ENCODE measurements around the gene ATP6V1G1.

DNA sequence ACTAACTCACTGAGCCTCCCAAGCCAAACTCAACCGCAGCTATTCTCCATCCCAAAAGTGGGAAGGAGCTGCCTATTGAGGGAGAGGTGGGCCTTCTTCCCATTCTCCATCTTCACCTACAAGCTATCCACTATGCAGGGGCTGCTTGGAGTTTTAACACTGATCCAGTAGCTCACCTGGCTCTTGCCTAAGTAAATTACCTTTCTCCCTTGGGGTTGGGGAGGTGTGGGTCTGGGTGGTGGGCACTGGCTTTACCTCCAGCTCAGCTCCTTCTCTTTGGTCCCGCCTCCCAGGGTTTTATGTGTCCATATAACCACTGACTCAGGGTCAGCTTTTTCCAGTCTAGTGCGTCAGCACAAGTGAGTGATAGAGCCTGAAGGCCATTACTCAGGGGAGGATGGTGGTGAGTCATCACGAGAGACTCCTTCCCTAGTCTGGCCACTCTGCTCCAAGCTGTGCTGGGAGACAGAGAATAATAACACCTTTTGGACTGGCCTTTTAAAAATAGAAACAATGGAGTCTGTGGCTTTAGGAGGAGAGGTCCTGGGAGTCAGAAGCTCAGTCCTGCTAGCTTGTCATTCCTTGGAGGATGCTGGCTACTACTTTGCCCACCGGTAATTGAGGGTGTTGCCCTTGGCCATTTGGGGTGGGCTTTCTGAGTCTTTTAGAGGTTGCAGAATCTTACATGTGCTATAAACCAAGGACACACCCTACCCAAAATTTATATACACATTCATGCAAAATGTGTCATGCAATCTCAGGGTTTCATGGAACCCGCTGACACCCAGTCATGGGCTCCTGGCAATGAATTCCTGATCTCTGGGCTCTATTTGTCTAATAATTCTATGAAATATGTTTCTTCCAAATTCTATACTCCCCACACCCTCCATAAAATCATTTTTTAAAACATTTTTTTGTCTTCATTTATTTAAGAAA, 35.6 kb upstream of the ATP6V1G1 start:
- TF ChIP-seq EZH2 (IDR thresholded peaks at IDR 0.05; ENCODE audit: borderline replicate concordance) (no peak), CTCF (IDR thresholded peaks at IDR 0.05; ENCODE audit: poor library complexity) (no peak)

Data from hepatocyte (in vitro differentiated cells).